Uterus (tissue), 4 donors: Measurements from ENCODE around the gene TP53I3. TPM values are rescaled to one million over a fixed set of nuclear protein-coding genes. Genes with fewer than 3 reads are reported as not detected.
"Not testable (repeated sequence)": the region's sequence is repeated elsewhere in the genome, so short reads cannot be mapped to it uniquely, and the experiment has no call there.

Experiments
- DNase-seq, 2 donors: peaks; one replicate each; pipeline ENCODE4 v3.0.0-alpha.2; 2019 to 2020
- H3K27ac ChIP-seq, 2 donors: fragments of 200-600 bp; sonication (generic); 1 replicate in 1 of 2; 2 replicates in 1 of 2; pipeline ENCODE4 v1.5.1; 2016 to 2018
- H3K27me3 ChIP-seq, 2 donors: fragments of 200-600 bp; sonication (generic); one replicate each; pipeline ENCODE4 v1.5.1; 2018 to 2019; ENCODE audit warnings: control low read depth in 1 of 2
- H3K36me3 ChIP-seq, 2 donors: fragments of 200-600 bp; sonication (generic); one replicate each; pipeline ENCODE4 v1.5.1; 2019; ENCODE audit warnings: control low read depth in 1 of 2
- H3K4me1 ChIP-seq, 2 donors: fragments of 200-600 bp; sonication (generic); one replicate each; pipeline ENCODE4 v1.5.1; 2018 to 2019; ENCODE audit warnings: control low read depth in 1 of 2
- H3K4me3 ChIP-seq, 2 donors: fragments of 200-600 bp; sonication (generic); 1 replicate in 1 of 2; 2 replicates in 1 of 2; pipeline ENCODE4 v1.5.1; 2018 to 2019; ENCODE audit warnings: mild to moderate bottlenecking in 1 of 2
- H3K9me3 ChIP-seq, 2 donors: fragments of 200-600 bp; sonication (generic); one replicate each; pipeline ENCODE4 v1.5.1; 2019; ENCODE audit warnings: control low read depth in 1 of 2
- POLR2A ChIP-seq, 2 donors: fragments of 450-650 bp; IDR thresholded peaks; one replicate each; pipeline ENCODE4 v1.6.1; 2016; ENCODE audit warnings: antibody characterized with exemption in 2 of 2, mild to moderate bottlenecking in 1 of 2, moderate library complexity in 1 of 2
- intact Hi-C: fragments of 100-400 bp; cut with DNase I; formaldehyde crosslinking; loops from one replicate; pipeline ENCODE4 v1.15.1; 2023; ENCODE audit warnings: low total_unique reads
- total RNA-seq, 4 donors: library from RNA; depleted of rRNA in 3 of 4; stranded (reverse); fragments of >200 nt in 3 of 4; gene quantifications; one replicate each; pipeline versions ENCODE4 v1.1.0 to v1.2.4, GENCODE V29; 2014 to 2023
- TF ChIP-seq, protein P1 (sequence below), 4 experiments: fragments of 200-600 bp in 2 of 4; fragments of 450-650 bp in 2 of 4; sonication (generic) in 2 of 4; IDR thresholded peaks; one replicate each; pipeline ENCODE4 v1.5.1; 2016 to 2019; ENCODE audit warnings: antibody characterized with exemption in 4 of 4, mild to moderate bottlenecking in 2 of 4, moderate library complexity in 1 of 4
- donor health status: DM: yes; HTN: yes; CAD: no.

The TP53I3 gene
- total RNA-seq, 4 donors from 2014 or later = 0.77 to 55.4 (median 10.1) TPM

DNA sequence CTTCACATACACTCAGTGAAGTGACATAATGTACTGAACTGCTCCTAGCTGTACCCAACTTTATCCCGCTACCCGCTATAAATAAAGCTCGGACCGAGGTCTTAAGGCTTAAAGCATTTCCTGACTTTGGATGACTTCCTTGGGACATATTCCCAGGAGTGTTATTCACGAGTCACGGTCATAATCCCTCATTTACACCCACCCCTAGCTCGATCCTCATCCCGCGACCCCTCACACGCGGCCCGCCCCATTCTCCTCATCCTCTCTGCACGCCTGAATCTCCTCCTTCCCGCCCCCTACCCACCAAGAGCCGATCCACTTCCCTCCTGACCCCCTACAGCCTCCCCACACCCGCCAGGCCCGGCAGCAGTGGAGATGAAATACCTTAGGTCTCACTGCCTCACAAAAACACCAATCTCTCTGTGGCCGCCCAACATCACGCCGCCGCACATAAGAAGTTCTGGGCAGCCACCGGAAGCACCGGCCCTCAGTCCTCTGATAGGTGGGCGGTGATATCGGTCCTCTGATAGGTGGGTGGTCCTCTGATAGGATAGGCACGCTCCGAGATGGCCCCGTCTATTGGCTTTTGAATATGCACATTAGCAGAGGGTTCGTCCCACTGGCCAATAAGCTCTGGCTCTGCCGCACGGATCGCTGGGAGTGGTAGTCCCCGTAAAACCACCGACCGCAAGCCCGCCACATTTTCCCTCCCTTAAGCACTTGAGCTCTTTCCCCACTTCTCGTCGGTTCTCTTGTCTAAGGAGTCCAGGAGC lies 37.5 kb downstream of the TP53I3 start, which contains the start of gene WDCP:
WDCP (minus strand) TSS at position 462 of the 773 bp plus-strand sequence. CDS start 7,897 bp downstream, outside the sequence.
- intact Hi-C loops = no loop called here
- TF ChIP-seq, protein P1, sequence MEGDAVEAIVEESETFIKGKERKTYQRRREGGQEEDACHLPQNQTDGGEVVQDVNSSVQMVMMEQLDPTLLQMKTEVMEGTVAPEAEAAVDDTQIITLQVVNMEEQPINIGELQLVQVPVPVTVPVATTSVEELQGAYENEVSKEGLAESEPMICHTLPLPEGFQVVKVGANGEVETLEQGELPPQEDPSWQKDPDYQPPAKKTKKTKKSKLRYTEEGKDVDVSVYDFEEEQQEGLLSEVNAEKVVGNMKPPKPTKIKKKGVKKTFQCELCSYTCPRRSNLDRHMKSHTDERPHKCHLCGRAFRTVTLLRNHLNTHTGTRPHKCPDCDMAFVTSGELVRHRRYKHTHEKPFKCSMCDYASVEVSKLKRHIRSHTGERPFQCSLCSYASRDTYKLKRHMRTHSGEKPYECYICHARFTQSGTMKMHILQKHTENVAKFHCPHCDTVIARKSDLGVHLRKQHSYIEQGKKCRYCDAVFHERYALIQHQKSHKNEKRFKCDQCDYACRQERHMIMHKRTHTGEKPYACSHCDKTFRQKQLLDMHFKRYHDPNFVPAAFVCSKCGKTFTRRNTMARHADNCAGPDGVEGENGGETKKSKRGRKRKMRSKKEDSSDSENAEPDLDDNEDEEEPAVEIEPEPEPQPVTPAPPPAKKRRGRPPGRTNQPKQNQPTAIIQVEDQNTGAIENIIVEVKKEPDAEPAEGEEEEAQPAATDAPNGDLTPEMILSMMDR (IDR thresholded peaks at IDR 0.05) = no peak
- TF ChIP-seq POLR2A (IDR thresholded peaks at IDR 0.05) = peak; percentile 56 to 75
- DNase-seq = peak; percentile 92 to 98

DNA sequence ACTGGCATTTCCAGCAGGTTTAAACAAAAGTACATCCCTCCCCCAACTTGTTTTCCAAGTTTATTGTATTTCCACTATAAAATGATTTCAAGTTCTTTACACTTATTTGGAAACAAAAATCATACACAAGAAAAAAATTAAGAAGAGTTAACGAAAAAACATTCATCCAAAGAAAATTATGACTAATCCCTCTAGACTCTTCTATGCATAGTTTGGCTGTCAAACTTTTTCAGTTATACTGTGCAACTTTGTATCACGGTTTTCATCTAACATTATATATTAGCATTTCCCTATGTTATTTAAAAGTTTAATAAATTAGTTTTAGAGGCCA lies 38.1 kb downstream of the TP53I3 start:
- Histone ChIP-seq H3K36me3 (no peaks in the 10 kb centered on the region), H3K4me1 (peaks cover 0 to 3% of the 10 kb centered on the region in 2 donors), H3K27ac (peak overlapping the region in 1 of 2 donors; percentile 75), H3K9me3 (no peaks in the 10 kb centered on the region), H3K4me3 (peak overlapping the region; percentile 63 to 87), H3K27me3 (no peaks in the 10 kb centered on the region)
- TF ChIP-seq, protein P1 (IDR thresholded peaks at IDR 0.05) = no peak
- TF ChIP-seq POLR2A (IDR thresholded peaks at IDR 0.05) = no peak
- no peak for DNase-seq
- intact Hi-C loops = no loop called here

More for the DNA sequence above, 37.5 kb downstream of the TP53I3 start, which contains the start of gene WDCP:
- H3K27ac ChIP-seq = peak within 1 kb of the TSS; percentile 75 to 78
- H3K9me3 ChIP-seq = no peaks in the 10 kb centered on the region
- H3K4me3 ChIP-seq = peak within 1 kb of the TSS; percentile 63 to 87
- no peaks in the 10 kb centered on the region for H3K27me3 ChIP-seq
- peaks cover 0 to 3% of the 10 kb centered on the region in 2 donors for H3K4me1 ChIP-seq
- no peaks in the 10 kb centered on the region for H3K36me3 ChIP-seq

DNA sequence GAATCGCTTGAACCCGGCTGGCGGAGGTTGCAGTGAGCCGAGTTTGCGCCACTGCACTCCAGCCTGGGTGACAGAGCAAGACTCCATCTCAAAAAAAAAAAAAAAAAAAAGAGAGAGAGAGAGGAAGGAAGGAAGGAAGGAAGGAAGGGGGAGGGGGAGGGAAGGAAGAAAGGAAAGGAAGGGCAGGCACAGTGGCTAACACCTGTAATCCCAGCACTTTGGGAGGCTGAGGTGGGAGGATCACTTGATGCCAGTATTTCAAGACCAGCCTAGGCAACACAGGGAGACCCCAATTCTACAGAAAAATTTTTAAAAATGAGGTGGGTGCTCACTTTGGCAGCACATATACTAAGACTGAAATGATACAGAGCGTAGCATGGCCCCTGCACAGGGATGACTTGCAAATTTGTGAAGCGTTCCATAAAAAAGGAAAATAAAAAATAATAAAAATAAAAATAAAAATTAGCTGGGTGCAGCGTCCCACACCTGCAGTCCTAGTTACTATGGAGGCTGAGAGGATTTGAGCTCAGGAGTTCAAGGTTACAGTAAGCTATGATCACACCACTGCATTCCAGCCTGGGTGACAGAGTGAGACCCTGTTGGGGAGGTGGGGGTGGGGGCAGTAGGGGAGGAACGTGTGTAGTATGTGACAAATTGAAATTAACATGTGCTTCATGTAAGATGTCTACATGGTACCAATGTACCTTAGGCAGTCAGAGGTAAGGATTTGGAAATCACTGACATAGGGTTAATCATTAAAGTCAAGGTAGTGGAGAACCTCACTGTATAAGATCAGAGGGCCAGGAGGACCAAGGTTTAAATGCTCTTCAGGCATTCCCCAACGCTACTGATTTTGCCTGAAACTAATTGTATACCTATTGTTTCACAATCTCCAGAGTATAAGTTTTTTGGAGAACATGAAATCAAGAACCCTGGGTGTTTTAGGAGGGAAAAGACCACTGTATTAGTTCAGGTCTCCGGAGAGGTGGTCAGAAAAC lies 38.8 kb downstream of the TP53I3 start:
- no peak for TF ChIP-seq POLR2A (IDR thresholded peaks at IDR 0.05)
- TF ChIP-seq, protein P1 (IDR thresholded peaks at IDR 0.05) = no peak
- H3K27me3 ChIP-seq = no peaks in the 10 kb centered on the region
- H3K9me3 ChIP-seq = no peaks in the 10 kb centered on the region
- peak overlapping the region in 1 of 2 donors; percentile 63 for H3K4me3 ChIP-seq
- peaks cover 0 to 3% of the 10 kb centered on the region in 2 donors for H3K4me1 ChIP-seq
- H3K36me3 ChIP-seq = no peaks in the 10 kb centered on the region
- no peak overlapping the region for H3K27ac ChIP-seq
- intact Hi-C loops = no loop called here
- no peak for DNase-seq

DNA sequence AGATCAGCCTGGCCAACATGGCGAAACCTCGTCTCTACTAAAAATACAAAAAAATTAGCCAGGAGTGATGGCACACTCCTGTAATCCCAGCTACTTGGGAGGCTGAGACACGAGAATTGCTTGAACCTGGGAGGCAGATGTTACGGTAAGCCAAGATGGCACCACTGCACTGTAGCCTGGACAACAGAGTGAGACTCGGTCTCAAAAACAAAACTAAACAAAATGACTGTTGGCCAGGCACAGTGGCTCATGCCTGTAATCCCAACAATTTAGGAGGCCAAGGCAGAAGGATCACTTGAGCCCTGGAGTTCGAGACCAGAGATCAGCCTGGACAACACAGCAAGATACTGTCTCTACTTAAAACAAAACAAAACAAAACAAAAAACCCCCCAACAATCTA lies 41.5 kb downstream of the TP53I3 start:
- intact Hi-C loops, DNase-seq, H3K4me1 ChIP-seq, H3K9me3 ChIP-seq, H3K36me3 ChIP-seq, H3K4me3 ChIP-seq, H3K27me3 ChIP-seq, H3K27ac ChIP-seq: not testable (repeated sequence)

DNA sequence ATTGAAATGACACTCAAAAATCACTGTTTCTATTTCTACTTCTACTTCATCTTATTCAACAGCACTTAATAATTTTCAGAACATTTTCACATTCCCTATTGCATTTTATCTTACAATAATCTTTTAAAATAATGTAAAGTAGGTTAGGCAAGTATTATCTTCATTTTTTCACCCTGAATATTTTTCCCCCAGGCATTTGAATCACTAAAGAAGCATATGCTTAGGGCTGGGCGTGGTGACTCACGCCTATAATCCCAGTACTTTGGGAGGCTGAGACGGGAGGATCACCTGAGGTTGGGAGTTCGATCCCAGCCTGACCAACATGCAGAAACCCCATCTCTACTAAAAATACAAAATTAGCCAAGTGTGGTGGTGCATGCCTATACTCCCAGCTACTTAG lies 44.1 kb downstream of the TP53I3 start:
- no peaks in the 10 kb centered on the region for H3K27me3 ChIP-seq
- no peaks in the 10 kb centered on the region for H3K36me3 ChIP-seq
- H3K9me3 ChIP-seq = no peaks in the 10 kb centered on the region
- no peak for TF ChIP-seq POLR2A (IDR thresholded peaks at IDR 0.05)
- TF ChIP-seq, protein P1 (IDR thresholded peaks at IDR 0.05) = no peak
- intact Hi-C loops = no loop called here
- DNase-seq = no peak
- H3K4me1 ChIP-seq = no peaks in the 10 kb centered on the region
- H3K27ac ChIP-seq = no peak overlapping the region
- no peak overlapping the region for H3K4me3 ChIP-seq
